Muscle of back (tissue), 11 donors: ENCODE results near the gene MTERF4. TPM values are rescaled to one million over a fixed set of nuclear protein-coding genes. Genes with fewer than 3 reads are reported as not detected.

ENCODE experiments used
- DNase-seq, 3 donors: peaks; one replicate each; pipeline versions ENCODE4 v3.0.0 to v3.0.0-alpha.2; 2013
- polyA plus RNA-seq, 10 donors: library from polyadenylated mRNA; unstranded; fragments of 120-200 nt; gene quantifications; one replicate each; pipeline ENCODE4 v1.2.1, GENCODE V29; 2013; ENCODE audit not compliant: insufficient read length in 10 of 10

The MTERF4 gene
- polyA plus RNA-seq, 10 donors, result 25.4 to 49.2 (median 32.9) TPM

DNA sequence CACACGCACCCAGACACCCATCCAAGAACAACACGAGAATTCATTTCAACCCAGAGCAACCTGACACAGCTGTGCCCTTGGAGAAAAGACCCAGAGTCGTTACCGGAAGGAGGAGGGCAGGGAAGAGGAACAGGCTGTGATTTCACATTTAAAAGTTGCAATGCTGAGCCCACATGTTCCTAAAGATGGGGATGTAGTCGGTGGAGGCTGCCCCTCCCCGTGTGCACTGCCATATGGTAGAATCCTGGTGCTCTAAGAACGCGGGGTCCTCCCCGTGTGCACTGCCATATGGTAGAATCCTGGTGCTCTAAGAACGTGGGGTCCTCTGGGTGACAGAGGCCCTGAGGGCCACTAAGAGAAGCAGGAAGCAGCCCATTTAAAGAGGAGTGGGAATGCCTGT is 10.9 kb downstream of the MTERF4 start:
- no peak for DNase-seq

DNA sequence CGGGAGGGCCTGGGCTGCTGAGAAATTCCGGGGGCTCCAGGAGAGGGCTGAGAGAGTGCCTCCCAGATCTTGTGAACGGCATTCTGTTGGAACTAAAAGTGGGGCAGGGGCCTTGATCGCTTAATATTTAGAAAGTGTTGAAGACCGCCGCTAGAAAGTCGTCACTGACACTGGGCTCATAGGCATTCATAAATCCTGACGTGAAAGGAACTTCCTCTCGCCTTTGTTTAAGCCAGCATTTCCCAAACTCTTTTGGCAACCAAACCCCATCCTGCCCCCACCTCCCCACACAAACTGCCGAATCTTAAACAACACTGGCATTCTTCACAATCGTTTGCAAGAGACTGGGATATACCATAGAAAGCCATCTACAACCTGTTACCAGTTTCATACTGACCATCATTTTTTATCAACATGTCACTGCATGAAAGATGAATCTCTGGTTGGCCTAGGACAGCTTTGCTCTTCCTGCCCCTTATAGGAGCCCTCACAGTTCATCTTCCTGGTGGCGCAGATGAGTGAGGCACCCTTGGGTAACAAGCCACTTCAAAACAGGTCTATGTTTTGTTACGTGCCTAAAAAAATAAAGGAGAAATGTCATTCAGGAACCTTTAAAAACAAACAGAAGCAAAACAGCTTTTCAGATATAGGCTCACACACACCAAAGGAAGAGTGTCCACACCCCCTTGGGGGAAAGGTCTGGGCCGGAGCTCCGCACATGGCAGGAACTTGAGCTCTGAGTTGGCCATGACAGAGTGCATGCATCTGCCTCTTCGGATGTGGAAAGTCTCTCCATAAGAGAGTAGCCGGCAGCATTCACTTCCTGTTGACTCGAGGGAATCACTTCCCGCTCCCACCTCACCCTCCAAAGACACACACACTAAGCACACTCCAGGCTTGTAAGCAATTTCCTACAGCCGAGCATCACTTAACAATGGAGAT is 13.0 kb downstream of the MTERF4 start:
- no peak for DNase-seq

DNA sequence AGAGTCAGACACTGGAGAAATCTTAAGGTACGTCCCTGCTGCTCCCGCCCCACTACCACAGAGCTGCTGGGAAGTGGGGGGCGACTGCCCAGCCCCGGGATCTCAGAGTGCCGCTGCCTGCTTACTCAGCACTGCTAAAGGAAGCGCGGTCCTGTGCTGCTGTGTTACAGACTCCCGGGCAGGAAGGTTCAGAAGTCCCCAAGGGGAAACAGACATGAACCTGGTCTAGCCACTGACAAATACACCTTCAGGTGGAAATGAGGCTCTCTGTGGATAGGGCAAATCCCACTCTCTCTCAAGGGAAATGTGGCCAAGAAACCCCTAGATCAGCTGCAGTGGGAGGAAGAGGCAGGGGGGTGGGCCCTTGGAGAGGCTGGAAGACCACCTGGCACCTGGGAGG is 13.7 kb downstream of the MTERF4 start:
- no peak for DNase-seq

DNA sequence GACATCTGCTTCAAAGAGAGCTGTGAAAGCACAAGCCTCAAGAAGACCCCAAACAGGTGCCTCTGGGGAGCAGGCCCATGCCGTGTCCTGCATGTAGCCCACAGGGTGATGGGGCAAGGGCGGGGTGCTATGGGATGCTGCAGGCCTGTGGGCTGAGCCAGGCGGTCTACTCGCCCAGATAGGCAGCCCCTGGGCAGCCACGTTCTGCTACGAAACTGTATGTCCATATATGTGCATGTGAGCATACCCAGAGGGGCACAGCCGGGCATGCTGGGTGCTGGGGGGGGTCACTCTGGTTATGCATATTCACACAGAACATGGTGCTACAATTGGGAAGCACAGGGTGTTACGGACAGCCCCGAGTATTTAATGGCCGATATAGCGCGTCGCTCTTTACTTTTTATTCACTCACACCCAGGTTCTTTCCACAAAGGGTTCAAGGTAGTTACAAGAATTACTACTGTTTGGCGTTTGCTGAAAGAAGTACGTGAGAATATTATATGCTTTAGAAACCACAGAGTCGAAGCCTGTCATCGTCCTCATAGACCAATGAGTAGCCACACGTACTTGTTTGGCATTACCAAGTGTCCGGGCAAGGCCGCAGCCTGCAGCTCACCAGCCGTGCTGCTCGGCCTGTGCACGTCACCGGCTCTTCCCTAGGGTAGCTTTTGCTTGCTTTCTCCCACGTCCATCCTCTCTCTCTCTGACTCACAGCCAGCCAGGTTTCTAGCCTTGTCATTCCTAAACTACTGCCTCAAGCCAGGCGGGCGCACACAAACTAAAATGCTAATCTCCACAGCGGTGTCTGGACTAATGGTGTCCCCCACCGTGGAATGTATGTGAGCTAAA is 14.4 kb downstream of the MTERF4 start:
- DNase-seq, result no peak

DNA sequence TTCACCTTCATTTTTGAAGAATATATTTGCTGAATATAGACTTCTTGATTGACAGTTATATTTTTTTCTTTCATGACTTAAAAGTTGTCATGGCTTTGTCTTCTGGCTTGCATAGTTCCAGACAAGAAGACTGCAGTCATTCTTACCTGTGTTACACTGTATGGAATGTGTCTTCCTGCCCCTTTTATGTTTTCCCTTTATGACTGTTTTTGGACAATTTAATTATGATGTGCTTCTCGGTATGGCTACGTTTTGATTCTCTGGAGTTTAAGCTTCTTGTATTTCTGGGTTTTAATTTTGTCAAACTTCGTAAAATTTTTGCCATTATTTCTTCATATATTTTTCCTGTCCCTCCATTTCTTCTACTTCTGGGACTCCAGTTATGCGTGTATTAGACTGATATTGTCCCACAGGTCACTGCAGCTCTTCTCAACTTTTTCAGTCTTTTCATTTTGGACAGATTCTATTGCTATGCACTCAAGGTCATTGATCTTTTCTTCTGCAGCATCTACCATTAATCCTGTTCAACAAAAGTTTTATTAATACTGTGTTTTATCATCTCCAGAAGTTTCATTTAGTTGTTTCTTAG is 17.1 kb downstream of the MTERF4 start:
- no peak for DNase-seq

DNA sequence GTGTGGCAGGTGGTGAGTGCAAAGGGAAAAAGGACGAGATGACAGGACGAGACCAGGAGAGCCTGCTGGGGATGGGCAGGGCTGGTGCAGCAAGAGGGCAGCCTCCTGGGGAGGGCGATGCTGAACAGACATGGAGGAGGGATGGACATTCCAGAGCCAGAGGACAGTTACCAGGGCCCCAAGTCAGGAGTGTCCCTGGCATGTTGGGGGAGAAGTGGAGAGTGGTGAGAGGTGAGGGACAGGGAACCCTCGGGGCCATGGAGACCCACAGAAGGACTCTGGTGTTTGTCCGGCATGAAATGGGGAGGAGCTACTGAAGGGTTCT is 19.0 kb downstream of the MTERF4 start:
- no peak for DNase-seq

DNA sequence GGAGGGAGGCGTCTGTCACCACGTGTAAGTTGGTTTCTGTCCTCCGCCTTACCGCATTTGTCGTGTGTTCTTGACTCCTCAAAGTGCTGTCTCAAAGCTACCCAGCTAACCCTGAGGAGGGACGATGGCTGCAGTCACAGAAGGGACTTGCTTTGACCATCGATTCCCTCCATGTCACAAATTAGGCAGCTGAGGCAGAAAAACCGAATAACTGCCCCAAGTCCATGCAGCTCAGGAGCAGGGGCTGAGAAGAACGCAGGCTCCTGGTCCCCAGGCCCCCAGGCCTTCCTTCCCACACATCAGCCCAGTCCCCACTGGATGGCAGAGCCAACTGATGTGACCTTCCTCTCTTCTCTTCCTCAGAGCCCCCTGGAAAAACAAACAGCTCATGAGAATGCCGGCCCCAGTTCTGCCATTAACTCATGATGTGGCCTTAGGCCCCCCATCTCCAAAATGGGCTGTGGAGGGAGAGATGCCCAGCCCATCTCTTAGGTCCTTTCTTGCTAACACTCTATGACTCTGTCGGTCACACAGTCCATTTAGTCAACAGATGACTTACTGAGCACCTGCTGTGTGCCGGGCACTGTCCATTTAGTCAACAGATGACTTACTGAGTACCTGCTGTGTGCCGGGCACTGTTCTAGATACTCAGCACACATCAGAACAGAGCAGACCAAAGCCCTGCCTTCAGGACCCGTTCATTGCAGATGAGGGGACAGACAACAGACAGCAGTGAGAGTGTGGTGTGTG is 19.6 kb downstream of the MTERF4 start:
- DNase-seq, result no peak

DNA sequence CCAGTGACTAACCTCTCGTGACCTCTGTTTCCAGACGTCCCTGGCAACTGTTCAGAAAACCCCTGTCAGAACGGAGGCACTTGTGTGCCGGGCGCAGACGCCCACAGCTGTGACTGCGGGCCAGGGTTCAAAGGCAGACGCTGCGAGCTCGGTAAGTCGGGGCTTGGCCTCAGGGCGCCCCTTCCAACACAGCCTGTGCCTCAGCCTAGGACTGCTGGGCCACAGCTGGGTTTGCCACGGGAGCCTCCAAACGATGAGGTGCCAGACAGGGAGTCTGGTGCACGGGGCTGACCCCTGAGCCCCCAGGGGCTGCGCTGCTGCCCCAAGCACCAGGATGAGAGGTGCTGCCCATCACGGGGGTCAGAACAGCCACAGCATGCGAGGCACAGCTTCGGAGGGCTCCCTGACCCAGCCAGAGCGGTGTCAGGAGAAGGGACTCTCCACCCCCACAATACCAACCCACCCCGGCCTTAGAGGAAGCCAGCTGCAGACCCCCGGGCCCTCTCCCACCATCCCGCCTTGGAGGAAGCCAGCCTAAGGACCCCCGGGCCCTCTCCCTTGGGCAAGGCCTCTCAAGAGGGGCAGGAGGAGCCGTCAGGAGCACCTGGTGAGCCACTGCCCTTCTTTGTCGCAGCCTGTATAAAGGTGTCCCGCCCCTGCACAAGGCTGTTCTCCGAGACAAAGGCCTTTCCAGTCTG is 20.3 kb downstream of the MTERF4 start:
- no peak for DNase-seq

DNA sequence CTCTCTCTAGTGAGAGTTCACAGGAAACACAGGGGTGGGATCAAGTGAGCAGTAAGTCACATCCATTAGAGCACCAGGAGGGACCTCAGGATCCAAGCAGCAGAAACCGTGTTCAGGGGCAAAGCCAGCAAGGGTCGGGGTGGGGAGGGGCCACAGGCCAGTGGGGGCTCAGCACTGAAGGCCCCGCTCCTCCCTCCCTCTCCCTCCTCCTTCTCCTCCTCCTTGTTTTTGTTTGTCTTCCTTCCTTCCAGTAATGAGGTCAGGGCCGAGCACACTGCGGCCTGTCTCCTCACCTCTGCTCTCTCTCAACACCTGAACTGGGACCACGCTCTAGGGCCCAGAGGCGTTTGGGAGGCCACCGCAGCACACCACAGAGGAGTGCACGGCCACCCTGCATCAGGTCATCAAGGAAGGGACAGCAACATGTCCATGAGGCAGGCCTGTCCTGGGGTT is 20.9 kb downstream of the MTERF4 start:
- DNase-seq, result no peak

DNA sequence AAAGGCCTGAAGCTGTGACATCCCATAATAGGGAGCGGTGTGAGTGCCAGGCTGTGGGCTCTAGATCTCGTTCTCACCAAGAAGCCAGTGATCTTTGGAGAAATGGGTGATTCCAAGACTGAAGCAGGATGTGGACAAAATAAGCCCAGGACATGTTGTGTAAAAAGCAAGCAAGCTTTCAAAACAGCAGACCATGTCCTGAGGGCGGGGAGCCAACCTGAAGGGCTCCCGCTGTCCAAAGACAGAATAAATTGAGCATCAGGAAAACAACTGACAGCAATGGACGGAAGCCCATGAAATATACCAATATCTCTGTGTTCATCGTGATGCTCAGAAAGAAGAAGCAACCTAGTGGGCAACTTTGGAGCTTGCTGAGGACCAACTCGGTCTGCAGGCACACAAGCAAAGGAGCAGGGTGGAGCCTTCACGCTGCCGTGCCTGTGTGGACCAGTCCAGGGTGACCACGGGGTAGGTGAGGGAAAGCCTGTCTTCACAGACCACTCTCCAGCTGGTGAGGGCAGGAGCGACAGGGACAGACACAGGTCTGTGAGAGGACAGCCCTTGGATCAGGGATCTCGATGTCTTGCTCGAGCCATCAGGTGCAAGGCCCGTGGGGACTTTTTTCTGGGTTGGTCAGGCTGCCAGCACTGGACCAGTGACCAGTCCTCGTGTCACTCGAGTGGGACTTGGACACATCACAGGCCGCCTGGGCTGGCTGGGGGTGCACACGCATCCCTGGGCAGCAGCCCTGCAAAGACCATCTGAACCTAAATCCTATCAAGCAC is 21.5 kb downstream of the MTERF4 start:
- DNase-seq, result no peak

DNA sequence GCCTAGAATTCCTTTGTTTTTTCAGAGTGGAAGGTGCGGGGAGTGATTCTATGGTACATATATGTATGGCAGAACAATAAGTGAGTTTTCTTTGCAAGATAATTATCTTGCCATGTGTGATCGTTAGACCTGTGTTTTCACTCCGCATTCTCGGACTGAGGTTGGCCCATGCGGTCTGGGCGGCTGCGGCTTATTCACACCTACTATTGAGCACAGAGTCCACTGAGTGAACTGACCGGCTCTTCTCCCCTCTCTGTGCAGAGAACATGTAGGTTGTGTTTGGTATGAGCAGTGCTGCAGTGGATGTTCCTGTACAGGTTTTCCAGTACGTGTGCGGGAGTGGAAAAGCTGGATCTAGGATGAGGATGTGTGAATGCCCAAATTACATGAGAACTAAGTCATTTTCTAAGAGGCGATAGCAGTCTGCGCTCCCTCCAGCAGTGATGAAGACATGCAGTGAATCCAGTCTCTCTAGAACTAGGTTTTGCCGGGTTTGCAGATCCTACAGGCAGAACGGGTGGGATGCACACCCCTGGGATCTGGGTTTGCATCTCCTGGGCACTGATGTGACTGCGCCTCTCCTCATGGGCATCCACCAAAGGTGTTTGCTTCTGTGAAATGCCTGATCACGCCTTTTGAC is 27.1 kb downstream of the MTERF4 start:
- DNase-seq, result no peak

DNA sequence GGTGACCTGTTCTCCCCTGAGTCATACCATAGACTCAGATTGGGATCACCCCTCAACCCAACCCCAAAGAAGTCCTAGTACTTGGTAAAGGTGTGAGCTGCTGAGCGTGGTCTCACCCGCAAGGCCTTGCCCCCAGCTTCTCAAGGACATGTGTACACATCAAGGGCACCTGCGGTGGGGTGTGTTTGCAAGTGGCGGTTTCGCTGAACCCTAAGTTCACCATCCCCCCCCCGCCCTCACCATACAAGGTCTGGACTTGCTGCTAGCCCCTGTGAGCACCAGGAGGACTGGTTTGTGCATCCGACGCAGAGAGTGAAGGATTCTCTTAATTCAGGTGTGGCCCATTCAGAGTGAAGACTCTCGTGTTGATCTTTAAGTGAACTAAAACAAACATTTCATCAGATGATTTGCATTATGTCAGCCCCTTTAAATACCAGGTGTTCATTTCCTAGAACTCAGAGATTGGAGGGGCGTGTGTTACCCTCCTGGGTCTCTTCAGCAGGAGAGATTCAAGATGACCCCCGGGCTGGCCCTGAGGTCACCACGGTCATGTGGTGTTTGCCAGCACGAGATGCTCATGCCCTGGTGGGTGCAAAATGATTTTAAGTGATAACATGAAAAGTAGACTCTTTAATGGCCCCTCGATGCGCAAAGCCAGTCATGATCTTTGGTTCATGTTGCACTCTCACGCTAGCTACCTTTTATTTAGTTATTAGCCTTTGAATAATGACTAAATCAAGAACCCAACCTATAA is 27.8 kb downstream of the MTERF4 start:
- no peak for DNase-seq

DNA sequence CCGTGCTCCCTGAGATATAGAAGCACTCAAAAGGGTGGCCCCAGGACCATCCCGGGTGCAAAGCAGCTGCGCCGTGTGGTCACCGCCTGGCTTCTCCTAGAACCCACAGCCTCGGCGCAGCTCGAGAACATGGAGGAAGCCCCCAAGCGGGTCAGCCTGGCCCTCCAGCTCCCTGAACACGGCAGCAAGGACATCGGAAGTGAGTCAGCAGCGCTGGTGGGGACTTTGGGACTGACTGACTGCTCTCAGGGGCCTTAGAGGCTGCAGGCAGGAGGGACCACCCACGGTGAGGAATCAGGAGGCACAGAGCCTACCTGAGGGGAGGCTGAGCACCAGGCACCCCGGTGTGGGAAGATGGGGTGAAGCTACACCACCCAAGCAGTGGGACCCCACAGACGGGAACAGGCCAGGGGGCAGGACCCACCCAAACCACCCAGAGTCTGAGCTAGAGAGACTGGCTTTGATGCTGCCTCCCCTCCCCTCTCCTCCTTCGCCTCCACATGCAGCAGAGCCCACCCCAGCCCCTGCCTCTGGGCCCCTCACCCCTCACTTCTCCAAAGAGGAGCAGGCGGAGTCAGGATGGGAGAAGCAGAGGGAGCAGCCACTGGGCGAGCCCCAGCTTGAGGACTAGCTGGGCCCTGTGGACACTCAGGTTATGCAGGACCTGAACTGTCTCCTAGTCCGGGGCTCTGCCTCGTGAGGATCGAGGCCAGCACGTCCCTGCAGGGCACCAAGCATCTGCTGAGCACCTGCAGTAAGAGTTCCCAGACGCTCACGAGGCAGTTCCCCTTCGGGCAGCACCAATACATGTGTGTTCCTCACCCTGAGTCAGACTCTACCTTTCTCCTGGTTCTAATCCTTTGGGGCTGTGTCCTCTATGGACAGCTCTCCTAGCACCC is 28.7 kb downstream of the MTERF4 start:
- DNase-seq, result no peak

DNA sequence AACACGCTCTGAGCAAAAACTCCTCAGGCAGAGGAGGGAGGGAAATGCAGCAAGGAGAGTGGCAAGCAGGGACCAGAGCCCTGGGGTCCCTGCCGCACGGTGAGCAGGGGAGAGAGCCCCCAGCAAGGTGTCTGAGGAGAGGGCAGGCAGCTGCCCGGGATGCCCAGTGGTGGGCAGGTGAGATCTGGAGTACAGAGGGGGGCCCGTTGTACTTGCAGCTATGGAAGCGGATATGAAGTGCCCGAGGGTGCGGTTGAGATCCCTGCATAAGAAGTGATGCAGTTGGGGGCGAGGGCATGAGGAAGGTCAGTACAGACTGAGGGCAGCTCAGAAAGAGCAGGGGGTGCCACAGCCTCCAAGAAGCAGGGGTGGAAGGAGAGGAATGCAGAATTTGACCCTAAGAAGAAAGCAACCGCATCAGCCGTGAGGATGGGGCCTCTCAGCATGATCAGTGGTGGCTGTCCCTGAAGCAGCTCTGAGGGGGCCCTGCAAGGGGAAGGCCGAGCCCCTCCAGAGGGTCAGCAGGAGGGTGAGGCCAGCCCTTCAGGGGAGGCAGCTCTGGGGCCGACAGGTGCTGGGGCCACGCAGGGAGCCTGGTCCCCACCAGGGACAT is 29.4 kb downstream of the MTERF4 start:
- DNase-seq, result no peak

DNA sequence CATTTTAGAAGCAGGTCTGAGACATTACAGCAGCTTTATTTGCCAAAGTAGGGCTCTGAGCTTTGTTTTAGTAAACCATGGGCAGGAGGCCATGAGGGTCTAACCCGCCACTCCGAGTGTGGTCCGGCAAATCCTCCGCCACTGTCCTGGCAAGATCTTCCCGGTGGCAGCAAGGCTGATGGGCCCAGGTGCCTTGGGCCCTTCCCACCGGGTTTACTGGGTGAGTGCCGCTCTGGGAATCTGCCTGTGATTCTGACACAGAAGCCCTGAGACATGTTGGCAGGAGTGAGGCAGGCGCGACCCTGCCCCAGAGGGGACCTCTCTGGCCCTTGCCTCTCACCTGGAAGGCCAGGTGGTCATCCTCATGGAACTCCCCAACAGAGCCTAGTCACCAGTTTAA is 29.9 kb downstream of the MTERF4 start:
- no peak for DNase-seq

DNA sequence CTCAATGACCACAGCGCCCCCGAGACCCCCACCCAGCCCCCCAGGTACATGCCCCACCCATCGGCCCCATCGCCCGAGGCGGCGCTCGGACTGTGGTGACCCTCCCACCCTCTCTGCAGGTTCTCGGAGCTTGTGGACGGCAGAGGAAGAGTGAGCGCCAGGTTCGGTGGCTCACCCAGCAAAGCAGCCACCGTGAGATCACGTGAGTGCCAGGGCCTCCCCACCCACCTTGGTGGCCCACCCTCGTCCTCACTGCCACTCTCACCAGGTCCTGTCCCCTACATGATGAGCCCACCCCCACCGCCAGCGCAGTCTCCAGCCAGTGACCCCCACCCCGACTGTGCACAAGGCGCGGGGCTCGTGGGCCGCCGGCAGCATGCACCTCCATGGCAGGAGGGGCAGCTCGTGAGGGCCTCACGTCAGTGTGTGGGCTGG is 30.4 kb downstream of the MTERF4 start:
- DNase-seq, result no peak
